H1 (cell line): ENCODE measurements around the gene ARHGAP28. TPM values are rescaled to one million over a fixed set of nuclear protein-coding genes. Genes with fewer than 3 reads are reported as not detected.

Experiments used
- CTCF ChIA-PET: fragments of 300-600 bp; sonication (Branson Sonifier 250); formaldehyde crosslinking; loops from one replicate; lab custom pipeline; 2021; ENCODE audit not compliant: partially characterized antibody; lab: Charles Lee
- POLR2A ChIA-PET: fragments of 300-600 bp; sonication (Branson Sonifier 250); formaldehyde crosslinking; loops from one replicate; lab custom pipeline; 2021; ENCODE audit warnings: inconsistent platforms; ENCODE audit not compliant: partially characterized antibody; lab: Charles Lee
- DNase-seq, 2 experiments: peaks; one replicate each; pipeline versions ENCODE4 v3.0.0 to v3.0.0-alpha.2; 2010 to 2022; ENCODE audit warnings: low spot score in 2 of 2, low read depth in 1 of 2, mixed read lengths in 1 of 2
- FAIRE-seq: peaks from 2 replicates; lab custom pipeline; 2011; peaks lifted over from hg19 to GRCh38; lab: Jason Lieb, UNC
- H2AFZ ChIP-seq: 2 replicates; pipeline ENCODE4 v1.8.1; 2012; ENCODE audit warnings: low read length, inconsistent platforms
- H2AK5ac ChIP-seq: 2 replicates; pipeline ENCODE4 v1.6.1; 2013; ENCODE audit warnings: low read depth, low read length
- H2BK120ac ChIP-seq: replicated peaks from 2 replicates; pipeline ENCODE3; 2013; ENCODE audit warnings: low read depth, low read length, inconsistent platforms
- H2BK12ac ChIP-seq: 2 replicates; pipeline ENCODE4 v1.6.1; 2013; ENCODE audit warnings: low read depth, low read length
- H2BK15ac ChIP-seq: 2 replicates; pipeline ENCODE4 v1.6.1; 2013; ENCODE audit warnings: low read length
- H2BK20ac ChIP-seq: 2 replicates; pipeline ENCODE4 v1.6.1; 2013; ENCODE audit warnings: low read length
- H2BK5ac ChIP-seq: 2 replicates; pipeline ENCODE4 v1.6.1; 2013; ENCODE audit warnings: low read depth, low read length
- H3K14ac ChIP-seq: 2 replicates; pipeline ENCODE4 v1.6.1; 2013; ENCODE audit warnings: inconsistent platforms; ENCODE audit not compliant: insufficient read length
- H3K18ac ChIP-seq: 2 replicates; pipeline ENCODE4 v1.6.1; 2013; ENCODE audit warnings: low read length; ENCODE audit errors: extremely low read depth
- H3K23ac ChIP-seq: 2 replicates; pipeline ENCODE4 v1.6.1; 2013; ENCODE audit warnings: inconsistent platforms; ENCODE audit not compliant: insufficient read length
- H3K23me2 ChIP-seq: 2 replicates; pipeline ENCODE4 v1.6.1; 2013; ENCODE audit warnings: low read depth, low read length
- H3K27ac ChIP-seq: 2 replicates; pipeline ENCODE4 v1.6.1; 2011; ENCODE audit warnings: low read depth, low read length, inconsistent platforms
- H3K27me3 ChIP-seq, 4 experiments: replicated peaks in 1 of 4; 1 replicate in 1 of 4; 2 replicates in 3 of 4; pipeline versions ENCODE4 v1.6.1 to v1.8.1; 2011 to 2013; ENCODE audit warnings: low read length in 3 of 4, mild to moderate bottlenecking in 3 of 4, inconsistent platforms in 2 of 4, mixed read lengths in 2 of 4, moderate library complexity in 1 of 4; ENCODE audit not compliant: control insufficient read depth in 3 of 4, insufficient read depth in 3 of 4; ENCODE audit errors: extremely low read depth in 1 of 4
- H3K36me3 ChIP-seq, 4 experiments: 2 replicates each; pipeline versions ENCODE4 v1.6.1 to v1.8.1; 2011 to 2013; ENCODE audit warnings: mild to moderate bottlenecking in 4 of 4, low read length in 3 of 4, moderate library complexity in 2 of 4, control low read depth in 1 of 4, inconsistent platforms in 1 of 4; ENCODE audit not compliant: insufficient read depth in 4 of 4, control insufficient read depth in 2 of 4
- H3K4ac ChIP-seq: replicated peaks from 2 replicates; pipeline ENCODE3; 2013; ENCODE audit warnings: low read length, low read depth, mixed read lengths, inconsistent platforms; ENCODE audit not compliant: insufficient read length
- H3K4me1 ChIP-seq, 4 experiments: replicated peaks in 1 of 4; 1 replicate in 1 of 4; 2 replicates in 3 of 4; pipeline versions ENCODE4 v1.6.1 to v1.8.1; 2011 to 2013; ENCODE audit warnings: low read length in 3 of 4, inconsistent platforms in 2 of 4, mixed read lengths in 1 of 4; ENCODE audit not compliant: insufficient read depth in 4 of 4, control insufficient read depth in 3 of 4
- H3K4me2 ChIP-seq, 2 experiments: 2 replicates each; pipeline versions ENCODE4 v1.6.1 to v1.8.1; 2011 to 2013; ENCODE audit warnings: low read depth in 2 of 2, low read length in 2 of 2, control low read depth in 1 of 2, inconsistent platforms in 1 of 2, mild to moderate bottlenecking in 1 of 2; ENCODE audit not compliant: insufficient read depth in 1 of 2
- H3K4me3 ChIP-seq, 4 experiments: fragments of 200-600, 300-600 bp in 1 of 4; sonication (generic), shearing (Covaris generic), sonication (Bioruptor Twin) in 1 of 4; 2 replicates each; pipeline versions ENCODE4 v1.5.1 to v1.8.1; 2011 to 2016; ENCODE audit warnings: low read length in 4 of 4, low read depth in 3 of 4, control low read depth in 2 of 4, inconsistent platforms in 2 of 4, mild to moderate bottlenecking in 2 of 4, mixed read lengths in 1 of 4, moderate library complexity in 1 of 4; ENCODE audit not compliant: insufficient read depth in 2 of 4; ENCODE audit errors: extremely low read depth in 1 of 4
- H3K56ac ChIP-seq: replicated peaks from 2 replicates; pipeline ENCODE3; 2013; ENCODE audit warnings: low read depth, mild to moderate bottlenecking, mixed read lengths, low read length, inconsistent platforms; ENCODE audit not compliant: insufficient read length
- H3K79me1 ChIP-seq: 2 replicates; pipeline ENCODE4 v1.6.1; 2013; ENCODE audit warnings: low read depth, low read length, control low read depth
- H3K79me2 ChIP-seq, 2 experiments: 2 replicates each; pipeline versions ENCODE4 v1.6.1 to v1.8.1; 2012 to 2013; ENCODE audit warnings: low read length in 2 of 2, mild to moderate bottlenecking in 2 of 2, inconsistent platforms in 1 of 2; ENCODE audit not compliant: insufficient read depth in 2 of 2, control insufficient read depth in 1 of 2
- H3K9ac ChIP-seq, 4 experiments: replicated peaks in 1 of 4; 1 replicate in 1 of 4; 2 replicates in 3 of 4; pipeline versions ENCODE4 v1.6.1 to v1.8.1; 2011 to 2013; ENCODE audit warnings: low read depth in 3 of 4, low read length in 3 of 4, control low read depth in 2 of 4, mild to moderate bottlenecking in 2 of 4, moderate library complexity in 2 of 4, inconsistent platforms in 1 of 4; ENCODE audit errors: extremely low read depth in 1 of 4
- H3K9me3 ChIP-seq, 2 experiments: 2 replicates each; pipeline versions ENCODE4 v1.6.1 to v1.8.1; 2012 to 2013; ENCODE audit warnings: mild to moderate bottlenecking in 2 of 2, moderate library complexity in 2 of 2, control low read depth in 1 of 2, inconsistent platforms in 1 of 2, low read depth in 1 of 2, low read length in 1 of 2, mixed read lengths in 1 of 2; ENCODE audit not compliant: insufficient read depth in 2 of 2
- H4K20me1 ChIP-seq, 2 experiments: replicated peaks in 1 of 2; 2 replicates each; pipeline versions ENCODE3 to v1.8.1; 2011 to 2013; ENCODE audit warnings: inconsistent platforms in 2 of 2, low read length in 2 of 2, mild to moderate bottlenecking in 1 of 2; ENCODE audit not compliant: insufficient read depth in 2 of 2, control insufficient read depth in 1 of 2
- H4K5ac ChIP-seq: 2 replicates; pipeline ENCODE4 v1.6.1; 2013; ENCODE audit warnings: low read length, low read depth, mixed read lengths, inconsistent platforms; ENCODE audit not compliant: insufficient read length
- H4K8ac ChIP-seq: 2 replicates; pipeline ENCODE4 v1.8.0; 2013; ENCODE audit warnings: mild to moderate bottlenecking, moderate library complexity, low read length, inconsistent platforms; ENCODE audit not compliant: insufficient read depth; ENCODE audit errors: extremely low read depth
- H4K91ac ChIP-seq: replicated peaks from 2 replicates; pipeline ENCODE3; 2013; ENCODE audit warnings: low read length, mixed read lengths, inconsistent platforms; ENCODE audit not compliant: insufficient read length
- EP300 ChIP-seq, 2 experiments: IDR thresholded peaks; 1 replicate in 1 of 2; 2 replicates in 1 of 2; pipeline ENCODE4 v1.6.1; 2011 to 2012; ENCODE audit warnings: low read depth in 2 of 2, low read length in 2 of 2, mild to moderate bottlenecking in 2 of 2, borderline replicate concordance in 1 of 2, inconsistent platforms in 1 of 2, moderate library complexity in 1 of 2
- KDM1A ChIP-seq: fragments of 200-600, 300-600 bp; sonication (generic); IDR thresholded peaks from 2 replicates; pipeline ENCODE4 v1.7.1; 2016; ENCODE audit warnings: mild to moderate bottlenecking, low read length, borderline replicate concordance
- RNF2 ChIP-seq: fragments of 200-900, 300-1000 bp; sonication (generic); IDR thresholded peaks from 2 replicates; pipeline ENCODE4 v1.7.1; 2016; ENCODE audit warnings: borderline replicate concordance, low read depth, mild to moderate bottlenecking, antibody characterized with exemption, low read length; ENCODE audit not compliant: poor library complexity, severe bottlenecking; ENCODE audit errors: missing control alignments
- SRF ChIP-seq: IDR thresholded peaks from 2 replicates; pipeline ENCODE4 v1.6.1; 2011; ENCODE audit warnings: mild to moderate bottlenecking, low read depth, low read length, moderate library complexity
- WGBS, 2 experiments: shearing (Covaris generic) in 1 of 2; methylation state at CpG; one replicate each; pipeline versions ENCODE4 v1.1.6 to v1.1.7; 2013 to 2015; ENCODE audit warnings: low lambda C conversion rate in 2 of 2, mixed read lengths in 2 of 2, inconsistent platforms in 1 of 2, low coverage in 1 of 2, missing lambda C conversion rate in 1 of 2; ENCODE audit not compliant: insufficient replicate concordance in 2 of 2, insufficient coverage in 1 of 2, insufficient read length in 1 of 2; ENCODE audit errors: extremely low coverage in 1 of 2, missing lambda C conversion rate in 1 of 2; 5-methylcytosine and 5-hydroxymethylcytosine counted together
- polyA plus RNA-seq, 7 experiments: library from polyadenylated mRNA; depleted of rRNA in 3 of 7; stranded (reverse) in 5 of 7; unstranded in 2 of 7; fragments of >200 nt in 5 of 7; fragments of 200-250 nt in 2 of 7; gene quantifications; 1 replicate in 5 of 7; 2 replicates in 1 of 7; 4 replicates in 1 of 7; pipeline versions ENCODE4 v1.2.1 to v1.2.3, GENCODE V29; 2011 to 2013; ENCODE audit warnings: missing spikeins in 2 of 7, mixed read lengths in 2 of 7
- total RNA-seq: library from RNA; stranded (reverse); fragmentation: NEBNext Ultra II Directional; extraction: Animal tissue kit (Norgen Biotek cat#: 25700); gene quantifications from 2 replicates; pipeline ENCODE4 v1.2.1, GENCODE V29; 2021
- TF ChIP-seq, protein P1 (sequence below), 3 experiments: IDR thresholded peaks; 1 replicate in 2 of 3; 2 replicates in 1 of 3; pipeline versions ENCODE4 v1.5.1 to v1.6.1; 2011; ENCODE audit warnings: low read length in 3 of 3, mild to moderate bottlenecking in 3 of 3, inconsistent platforms in 2 of 3, low read depth in 1 of 3, moderate library complexity in 1 of 3; ENCODE audit not compliant: insufficient read depth in 1 of 3; ENCODE audit errors: control extremely low read depth in 1 of 3

ARHGAP28 gene
- total and polyA plus RNA-seq, 2 of the 8 experiments (the other 6 are each of a cell fraction or from before 2014, with no cell fraction given), result 2.9 to 14.4 TPM

DNA sequence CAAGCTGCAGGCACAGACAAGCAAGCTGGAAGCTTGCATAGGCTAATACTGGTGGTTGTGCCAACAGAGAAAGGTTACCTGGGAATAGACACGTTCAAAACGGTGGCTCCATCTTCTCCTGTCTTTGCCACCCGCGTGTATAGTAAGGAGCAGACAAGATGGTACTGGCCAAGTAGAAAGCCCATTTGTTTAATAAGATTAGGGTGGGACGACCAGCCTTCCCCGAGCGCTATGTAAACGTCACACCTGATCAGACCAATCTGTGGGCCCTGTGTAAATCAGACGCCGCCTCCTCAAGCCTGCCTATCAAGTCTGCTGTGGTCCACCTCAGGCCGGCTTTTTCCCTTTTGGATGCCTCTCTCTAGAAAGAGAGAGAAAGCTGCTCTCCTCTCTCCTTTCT is 198.8 kb downstream of the ARHGAP28 start:
- H2AFZ ChIP-seq, result no peak overlapping the region
- TF ChIP-seq KDM1A, result no peak
- no peak for TF ChIP-seq EP300 (IDR thresholded peaks at IDR 0.05; ENCODE audit: borderline replicate concordance in 1 of 2, low read depth in 2 of 2, low read length in 2 of 2)
- no peak for TF ChIP-seq SRF
- TF ChIP-seq, protein P1, sequence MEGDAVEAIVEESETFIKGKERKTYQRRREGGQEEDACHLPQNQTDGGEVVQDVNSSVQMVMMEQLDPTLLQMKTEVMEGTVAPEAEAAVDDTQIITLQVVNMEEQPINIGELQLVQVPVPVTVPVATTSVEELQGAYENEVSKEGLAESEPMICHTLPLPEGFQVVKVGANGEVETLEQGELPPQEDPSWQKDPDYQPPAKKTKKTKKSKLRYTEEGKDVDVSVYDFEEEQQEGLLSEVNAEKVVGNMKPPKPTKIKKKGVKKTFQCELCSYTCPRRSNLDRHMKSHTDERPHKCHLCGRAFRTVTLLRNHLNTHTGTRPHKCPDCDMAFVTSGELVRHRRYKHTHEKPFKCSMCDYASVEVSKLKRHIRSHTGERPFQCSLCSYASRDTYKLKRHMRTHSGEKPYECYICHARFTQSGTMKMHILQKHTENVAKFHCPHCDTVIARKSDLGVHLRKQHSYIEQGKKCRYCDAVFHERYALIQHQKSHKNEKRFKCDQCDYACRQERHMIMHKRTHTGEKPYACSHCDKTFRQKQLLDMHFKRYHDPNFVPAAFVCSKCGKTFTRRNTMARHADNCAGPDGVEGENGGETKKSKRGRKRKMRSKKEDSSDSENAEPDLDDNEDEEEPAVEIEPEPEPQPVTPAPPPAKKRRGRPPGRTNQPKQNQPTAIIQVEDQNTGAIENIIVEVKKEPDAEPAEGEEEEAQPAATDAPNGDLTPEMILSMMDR (IDR thresholded peaks at IDR 0.05; ENCODE audit: control extremely low read depth in 1 of 3, insufficient read depth in 1 of 3, low read depth in 1 of 3, low read length in 3 of 3), result no peak
- TF ChIP-seq RNF2, result no peak

More for the DNA sequence above, 198.8 kb downstream of the ARHGAP28 start:
- Histone ChIP-seq H3K9me3 (no peaks in the 10 kb centered on the region), H3K56ac (no peak overlapping the region), H3K27me3 (no peaks in the 10 kb centered on the region), H2BK5ac (no peak overlapping the region), H4K91ac (no peak overlapping the region), H3K18ac (no peak overlapping the region), H3K9ac (no peak overlapping the region), H4K20me1 (no peaks in the 10 kb centered on the region), H3K79me1 (no peaks in the 10 kb centered on the region), H3K4me2 (no peak overlapping the region), H3K4me3 (no peak overlapping the region), H3K27ac (no peak overlapping the region), H2AK5ac (no peak overlapping the region), H3K23ac (no peak overlapping the region), H3K14ac (no peak overlapping the region), H2BK120ac (no peak overlapping the region), H2BK12ac (no peak overlapping the region), H3K36me3 (no peaks in the 10 kb centered on the region), H3K79me2 (no peaks in the 10 kb centered on the region), H4K5ac (no peak overlapping the region), H2BK15ac (no peak overlapping the region), H3K4me1 (no peaks in the 10 kb centered on the region; a peak in 1 of 7 replicates), H3K23me2 (no peaks in the 10 kb centered on the region), H2BK20ac (no peak overlapping the region), H3K4ac (no peak overlapping the region), H4K8ac (no peak overlapping the region)
- DNase-seq, result no peak
- POLR2A ChIA-PET, result no interaction called here
- CTCF ChIA-PET, result interaction anchor here (1.0 to 2.9 kb wide), 3 partner anchors 9 to 249 kb away, joined by 3 to 7 read pairs (median 4); no protein-coding TSS in a partner anchor
- no peak for FAIRE-seq
- 86% methylated on average over 11 of the region's 11 CpGs; no CpG with 5 or more reads in 1 of the 2 experiments for WGBS, 2 experiments
